Activated T-cell treated with anti-CD3 and anti-CD28 coated beads, Interleukin-2, amount 50 U/mL, for 1 hour (primary cell): ENCODE results near the gene BTBD9.

Experiments used
- DNase-seq: peaks from one replicate; pipeline ENCODE4 v3.0.0-alpha.2; 2020

BTBD9 gene

GRCh38 chr6:38549795-38550194, 89.9 kb downstream of the BTBD9 start:
- DNase-seq = no peak

GRCh38 chr6:38549180-38549579, 90.5 kb downstream of the BTBD9 start:
- no peak for DNase-seq

GRCh38 chr6:38543022-38543421, 96.7 kb downstream of the BTBD9 start:
- DNase-seq = no peak

GRCh38 chr6:38542031-38542430, 97.7 kb downstream of the BTBD9 start:
- no peak for DNase-seq

GRCh38 chr6:38533064-38533463, 106.7 kb downstream of the BTBD9 start:
- DNase-seq = no peak

GRCh38 chr6:38531134-38531533, 108.6 kb downstream of the BTBD9 start:
- DNase-seq = no peak

GRCh38 chr6:38528196-38528965, 111.3 kb downstream of the BTBD9 start:
- DNase-seq = no peak

- DNase-seq = no peak
Observed at GRCh38 chr6:38527371-38527770, 112.4 kb downstream of the BTBD9 start.

GRCh38 chr6:38525888-38526287, 113.8 kb downstream of the BTBD9 start:
- no peak for DNase-seq

- no peak for DNase-seq
Observed at GRCh38 chr6:38524436-38525145, 115.1 kb downstream of the BTBD9 start.

- no peak for DNase-seq
Observed at GRCh38 chr6:38522322-38522721, 117.4 kb downstream of the BTBD9 start.

GRCh38 chr6:38518511-38519304, 121.0 kb downstream of the BTBD9 start:
- no peak for DNase-seq

GRCh38 chr6:38517005-38517404, 122.7 kb downstream of the BTBD9 start:
- DNase-seq = no peak

- DNase-seq = no peak
Observed at GRCh38 chr6:38514399-38514798, 125.3 kb downstream of the BTBD9 start.

GRCh38 chr6:38512211-38512610, 127.5 kb downstream of the BTBD9 start:
- DNase-seq = no peak

GRCh38 chr6:38510205-38510604, 129.5 kb downstream of the BTBD9 start:
- no peak for DNase-seq

- no peak for DNase-seq
Observed at GRCh38 chr6:38509713-38510112, 130.0 kb downstream of the BTBD9 start.

- DNase-seq = no peak
Observed at GRCh38 chr6:38508894-38509293, 130.8 kb downstream of the BTBD9 start.

GRCh38 chr6:38508286-38508685, 131.4 kb downstream of the BTBD9 start:
- DNase-seq = no peak

GRCh38 chr6:38507173-38507572, 132.6 kb downstream of the BTBD9 start:
- DNase-seq = no peak

GRCh38 chr6:38505826-38506225, 133.9 kb downstream of the BTBD9 start:
- DNase-seq = no peak

- DNase-seq = no peak
Observed at GRCh38 chr6:38504996-38505395, 134.7 kb downstream of the BTBD9 start.

- no peak for DNase-seq
Observed at GRCh38 chr6:38503960-38504682, 135.6 kb downstream of the BTBD9 start.
